ENCODE data around the gene PSIP1. TPM values are rescaled to one million over a fixed set of nuclear protein-coding genes. Genes with fewer than 3 reads are reported as not detected.
"Not testable (repeated sequence)": the region's sequence is repeated elsewhere in the genome, so short reads cannot be mapped to it uniquely, and the experiment has no call there.

PSIP1 gene
- total RNA-seq, 1 experiment from 2014 or later, result 99.1 TPM

DNA sequence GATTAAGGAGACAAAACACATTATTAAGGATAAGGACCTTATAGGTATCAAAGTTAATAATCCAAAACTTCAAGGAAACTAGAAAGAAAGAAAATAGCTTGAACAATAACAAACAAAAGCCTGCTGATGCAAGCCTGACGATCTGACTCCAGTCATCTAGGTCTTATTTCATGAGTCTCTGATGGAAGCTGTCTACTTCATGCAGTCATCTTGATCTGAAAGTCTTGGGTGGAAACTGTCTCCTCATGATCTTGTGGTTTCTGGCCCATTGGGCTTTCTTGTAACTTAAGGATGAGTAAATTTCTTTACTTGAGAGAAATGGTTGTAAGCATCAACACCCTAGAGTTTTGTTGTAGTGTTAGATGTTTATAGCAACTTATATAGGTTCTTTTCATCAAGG lies 20.6 kb upstream of the PSIP1 start:
- Histone ChIP-seq H3K27me3 (ENCODE audit: insufficient read depth, low read length) (no peaks in the 10 kb centered on the region), H3K4me2 (ENCODE audit: low read length) (no peak overlapping the region), H4K20me1 (ENCODE audit: insufficient read depth) (no peaks in the 10 kb centered on the region), H3K79me2 (ENCODE audit: insufficient read depth, low read length) (no peaks in the 10 kb centered on the region), H3K4me3 (replicated peaks in 1 of 2; ENCODE audit: low read depth in 1 of 2, low read length in 2 of 2) (no peak overlapping the region), H3K9ac (ENCODE audit: low read length) (no peak overlapping the region), H3K27ac (ENCODE audit: low read depth, low read length) (no peak overlapping the region), H2AFZ (ENCODE audit: low read depth, low read length, poor library complexity, severe bottlenecking) (no peak overlapping the region), H3K9me2 (ENCODE audit: insufficient read depth) (no peaks in the 10 kb centered on the region), H3K4me1 (ENCODE audit: control insufficient read depth in 1 of 2, insufficient read depth in 2 of 2, low read length in 2 of 2) (no peaks in the 10 kb centered on the region), H3K36me3 (ENCODE audit: control insufficient read depth in 1 of 2, insufficient read depth in 2 of 2, low read length in 2 of 2) (no peaks in the 10 kb centered on the region), H3K9me3 (ENCODE audit: control insufficient read depth in 1 of 2, insufficient read depth in 1 of 2, low read depth in 1 of 2, low read length in 2 of 2) (no peaks in the 10 kb centered on the region)
- ChIA-PET POLR2A (no interaction called here), CTCF (no interaction called here), RAD21 (ENCODE audit: low non-redundant PET in 1 of 2, low total read pairs in 2 of 2, uncharacterized antibody in 2 of 2, unreplicated experiment in 2 of 2) (no interaction called here)
- ATAC-seq (no peak), DNase-seq (ENCODE audit: low read depth, low spot score) (no peak)
- intact Hi-C loops (cut with micrococcal nuclease), result no loop called here
- no TSS peak for BruUV-seq (replicated peaks)
- TF ChIP-seq ZFX (IDR thresholded peaks at IDR 0.05) (no peak), POLR2AphosphoS5 (IDR thresholded peaks at IDR 0.05; ENCODE audit: low read depth, low read length) (no peak), FOSL1 (IDR thresholded peaks at IDR 0.05; ENCODE audit: low read depth) (no peak), SRF (IDR thresholded peaks at IDR 0.05; ENCODE audit: low read depth) (no peak), CBX3 (IDR thresholded peaks at IDR 0.05; ENCODE audit: low read depth) (no peak), YY1 (IDR thresholded peaks at IDR 0.05; ENCODE audit: extremely low read depth, insufficient replicate concordance, low read depth, low read length) (no peak)
- TF ChIP-seq, protein P1, sequence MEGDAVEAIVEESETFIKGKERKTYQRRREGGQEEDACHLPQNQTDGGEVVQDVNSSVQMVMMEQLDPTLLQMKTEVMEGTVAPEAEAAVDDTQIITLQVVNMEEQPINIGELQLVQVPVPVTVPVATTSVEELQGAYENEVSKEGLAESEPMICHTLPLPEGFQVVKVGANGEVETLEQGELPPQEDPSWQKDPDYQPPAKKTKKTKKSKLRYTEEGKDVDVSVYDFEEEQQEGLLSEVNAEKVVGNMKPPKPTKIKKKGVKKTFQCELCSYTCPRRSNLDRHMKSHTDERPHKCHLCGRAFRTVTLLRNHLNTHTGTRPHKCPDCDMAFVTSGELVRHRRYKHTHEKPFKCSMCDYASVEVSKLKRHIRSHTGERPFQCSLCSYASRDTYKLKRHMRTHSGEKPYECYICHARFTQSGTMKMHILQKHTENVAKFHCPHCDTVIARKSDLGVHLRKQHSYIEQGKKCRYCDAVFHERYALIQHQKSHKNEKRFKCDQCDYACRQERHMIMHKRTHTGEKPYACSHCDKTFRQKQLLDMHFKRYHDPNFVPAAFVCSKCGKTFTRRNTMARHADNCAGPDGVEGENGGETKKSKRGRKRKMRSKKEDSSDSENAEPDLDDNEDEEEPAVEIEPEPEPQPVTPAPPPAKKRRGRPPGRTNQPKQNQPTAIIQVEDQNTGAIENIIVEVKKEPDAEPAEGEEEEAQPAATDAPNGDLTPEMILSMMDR (IDR thresholded peaks at IDR 0.05 in 2 of 3, conservative IDR thresholded peaks at IDR 0.05 in 1 of 3; ENCODE audit: borderline replicate concordance in 1 of 3, insufficient read depth in 1 of 3, low read depth in 2 of 3, low read length in 2 of 3), result no peak

DNA sequence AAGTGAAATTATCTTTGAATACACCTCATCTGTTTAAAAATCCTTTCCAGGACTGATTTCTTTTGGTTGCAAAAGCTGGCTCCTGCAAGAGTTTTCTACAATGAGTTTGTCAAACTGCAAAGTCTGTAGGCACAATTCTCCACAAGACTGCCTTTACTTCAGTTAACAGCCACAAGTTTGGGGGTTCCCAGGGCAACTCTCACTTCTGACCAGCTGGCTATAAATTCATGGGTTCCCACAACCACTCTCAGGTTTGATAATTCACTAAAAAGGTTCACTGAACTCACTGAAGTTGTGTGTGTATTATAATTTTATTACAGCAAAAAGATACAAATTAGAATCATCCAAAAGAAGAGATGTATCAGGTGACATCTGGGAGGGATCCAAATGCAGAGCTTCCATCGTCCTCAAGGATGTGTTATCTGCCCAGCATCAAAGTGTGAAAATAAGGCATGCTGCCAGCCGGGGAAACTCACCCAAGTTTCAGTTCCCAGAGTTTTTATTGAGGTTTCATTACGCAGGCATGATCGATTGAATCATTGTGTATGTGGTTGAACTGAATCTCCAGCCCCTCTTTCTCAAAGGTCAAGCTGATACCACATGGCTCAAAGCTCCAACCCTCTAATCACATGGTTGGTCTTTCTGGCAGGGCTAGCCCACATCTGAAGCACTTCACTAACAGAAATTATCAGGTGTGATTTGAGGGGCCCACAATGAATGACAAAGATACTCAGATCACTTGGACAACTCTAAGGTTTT lies 19.0 kb upstream of the PSIP1 start:
- intact Hi-C loops (cut with micrococcal nuclease), result no loop called here
- CTCF ChIA-PET, result no interaction called here
- no peak overlapping the region for H3K27ac ChIP-seq (ENCODE audit: low read depth, low read length)
- POLR2A ChIA-PET, result no interaction called here
- DNase-seq (ENCODE audit: low read depth, low spot score) (no peak), ATAC-seq (no peak)
- H3K36me3 ChIP-seq (ENCODE audit: control insufficient read depth in 1 of 2, insufficient read depth in 2 of 2, low read length in 2 of 2), result no peaks in the 10 kb centered on the region
- no peak overlapping the region for H2AFZ ChIP-seq (ENCODE audit: low read depth, low read length, poor library complexity, severe bottlenecking)
- no peak overlapping the region for H3K4me2 ChIP-seq (ENCODE audit: low read length)
- TF ChIP-seq EZH2phosphoT487 (IDR thresholded peaks at IDR 0.05; ENCODE audit: borderline replicate concordance) (no peak), SRF (IDR thresholded peaks at IDR 0.05; ENCODE audit: low read depth) (no peak)
- no peaks in the 10 kb centered on the region for H3K9me3 ChIP-seq (ENCODE audit: control insufficient read depth in 1 of 2, insufficient read depth in 1 of 2, low read depth in 1 of 2, low read length in 2 of 2)
- no peaks in the 10 kb centered on the region for H3K9me2 ChIP-seq (ENCODE audit: insufficient read depth)
- H3K9ac ChIP-seq (ENCODE audit: low read length), result no peak overlapping the region
- H3K4me1 ChIP-seq (ENCODE audit: control insufficient read depth in 1 of 2, insufficient read depth in 2 of 2, low read length in 2 of 2), result no peaks in the 10 kb centered on the region
- H4K20me1 ChIP-seq (ENCODE audit: insufficient read depth), result no peaks in the 10 kb centered on the region
- RAD21 ChIA-PET (ENCODE audit: low non-redundant PET in 1 of 2, low total read pairs in 2 of 2, uncharacterized antibody in 2 of 2, unreplicated experiment in 2 of 2), result no interaction called here
- no TSS peak for BruUV-seq (replicated peaks)
- no peak overlapping the region for H3K4me3 ChIP-seq (replicated peaks in 1 of 2; ENCODE audit: low read depth in 1 of 2, low read length in 2 of 2)
- no peaks in the 10 kb centered on the region for H3K27me3 ChIP-seq (ENCODE audit: insufficient read depth, low read length)
- H3K79me2 ChIP-seq (ENCODE audit: insufficient read depth, low read length), result no peaks in the 10 kb centered on the region

DNA sequence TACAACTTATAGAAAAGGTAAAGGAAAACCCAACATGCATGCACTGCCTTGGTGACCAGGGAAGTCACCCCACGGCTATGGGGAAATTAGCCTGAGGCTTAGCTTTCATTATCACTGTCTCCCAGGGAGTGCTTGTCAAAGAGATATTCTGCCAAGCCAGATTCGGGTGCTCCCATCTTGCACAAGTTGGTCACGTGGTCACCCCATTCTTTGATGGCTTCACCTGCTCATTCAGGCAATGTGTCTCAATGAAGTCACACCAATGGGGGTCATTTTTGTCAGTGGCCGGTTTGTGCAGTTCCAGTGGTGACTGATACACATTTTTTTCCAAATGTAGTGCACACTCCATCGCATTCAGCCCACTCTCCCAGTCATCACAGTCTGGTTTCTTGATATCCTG lies 16.3 kb upstream of the PSIP1 start:
- H3K9ac ChIP-seq (ENCODE audit: low read length); H3K4me2 ChIP-seq (ENCODE audit: low read length); H3K27ac ChIP-seq (ENCODE audit: low read depth, low read length); ATAC-seq; H3K4me3 ChIP-seq (replicated peaks in 1 of 2; ENCODE audit: low read depth in 1 of 2, low read length in 2 of 2); H3K79me2 ChIP-seq (ENCODE audit: insufficient read depth, low read length); H3K9me3 ChIP-seq (ENCODE audit: control insufficient read depth in 1 of 2, insufficient read depth in 1 of 2, low read depth in 1 of 2, low read length in 2 of 2); H3K9me2 ChIP-seq (ENCODE audit: insufficient read depth); H3K36me3 ChIP-seq (ENCODE audit: control insufficient read depth in 1 of 2, insufficient read depth in 2 of 2, low read length in 2 of 2); H3K27me3 ChIP-seq (ENCODE audit: insufficient read depth, low read length); DNase-seq (ENCODE audit: low read depth, low spot score); CTCF ChIA-PET; intact Hi-C loops (cut with micrococcal nuclease); H2AFZ ChIP-seq (ENCODE audit: low read depth, low read length, poor library complexity, severe bottlenecking); BruUV-seq (replicated peaks); RAD21 ChIA-PET (ENCODE audit: low non-redundant PET in 1 of 2, low total read pairs in 2 of 2, uncharacterized antibody in 2 of 2, unreplicated experiment in 2 of 2); H4K20me1 ChIP-seq (ENCODE audit: insufficient read depth); POLR2A ChIA-PET; H3K4me1 ChIP-seq (ENCODE audit: control insufficient read depth in 1 of 2, insufficient read depth in 2 of 2, low read length in 2 of 2): not testable (repeated sequence)
